ENCODE data around the gene KPNA6.

Gene KPNA6

DNA sequence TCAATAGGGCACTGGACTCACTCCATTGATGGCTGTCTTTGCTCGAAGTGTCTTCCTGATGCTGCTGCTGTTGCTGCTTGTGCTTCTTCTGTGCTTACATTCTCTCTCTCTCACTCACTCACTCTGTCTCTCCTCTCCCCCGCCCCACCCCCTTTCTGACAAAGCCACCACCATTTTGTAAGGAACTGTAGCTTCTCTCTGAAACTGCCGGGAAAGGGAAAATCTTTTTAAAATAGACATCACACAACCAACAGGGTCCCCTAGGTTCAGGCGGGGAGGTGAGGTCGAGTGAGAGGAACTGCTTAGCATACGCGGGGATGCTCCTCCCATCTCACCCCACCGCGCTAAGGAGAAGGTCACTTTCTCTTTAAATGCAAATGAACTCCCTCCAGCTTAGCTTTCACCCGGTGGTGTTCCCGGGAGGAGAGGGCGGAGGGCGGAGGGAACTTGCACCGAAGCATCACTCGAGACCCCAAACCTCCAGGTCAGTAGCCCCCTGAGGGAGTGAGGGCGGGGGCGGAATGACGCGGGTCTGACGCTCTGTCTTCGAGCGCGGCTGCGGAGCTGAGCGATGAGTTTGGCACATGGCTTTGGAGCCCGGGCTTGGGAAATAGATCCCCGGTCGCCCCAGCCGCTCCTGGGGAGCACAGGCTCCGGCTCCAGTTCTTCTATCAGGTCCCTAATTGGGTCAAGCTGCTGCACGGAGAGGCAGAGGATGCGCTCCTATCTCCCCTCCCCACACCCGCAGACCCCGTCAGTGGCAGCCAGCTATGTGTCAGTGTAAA lies 92.6 kb downstream of the KPNA6 start, which contains the start of gene CCDC28B:
CCDC28B (plus strand) TSS at position 370 of the 785 bp plus-strand sequence. CDS start 1,341 bp downstream, outside the sequence.
- no peak for DNase-seq (ENCODE audit: low read depth, low spot score)
- H3K9me3 ChIP-seq (ENCODE audit: low read depth, low read length), result no peaks in the 10 kb centered on the region
- peak within 1 kb of the TSS; percentile 96 for H3K4me3 ChIP-seq
- peak within 1 kb of the TSS; percentile 79 for H3K9ac ChIP-seq (ENCODE audit: insufficient read length)
- H3K27ac ChIP-seq, result peak within 1 kb of the TSS; percentile 79
- TF ChIP-seq EZH2 (IDR thresholded peaks at IDR 0.05), result no peak
- peak; percentile 46; the same call in 1 of the 2 replicates for TF ChIP-seq POLR2AphosphoS5 (IDR thresholded peaks at IDR 0.05; ENCODE audit: borderline replicate concordance, low read depth, low read length)
- no peak for TF ChIP-seq FOXP2 (optimal IDR thresholded peaks at IDR 0.05; ENCODE audit: control extremely low read depth, extremely low read length, insufficient read depth)
- H3K36me3 ChIP-seq (ENCODE audit: insufficient read depth, low read length), result peaks cover 3% of the 10 kb centered on the region; the same call in 1 of the 2 replicates

DNA sequence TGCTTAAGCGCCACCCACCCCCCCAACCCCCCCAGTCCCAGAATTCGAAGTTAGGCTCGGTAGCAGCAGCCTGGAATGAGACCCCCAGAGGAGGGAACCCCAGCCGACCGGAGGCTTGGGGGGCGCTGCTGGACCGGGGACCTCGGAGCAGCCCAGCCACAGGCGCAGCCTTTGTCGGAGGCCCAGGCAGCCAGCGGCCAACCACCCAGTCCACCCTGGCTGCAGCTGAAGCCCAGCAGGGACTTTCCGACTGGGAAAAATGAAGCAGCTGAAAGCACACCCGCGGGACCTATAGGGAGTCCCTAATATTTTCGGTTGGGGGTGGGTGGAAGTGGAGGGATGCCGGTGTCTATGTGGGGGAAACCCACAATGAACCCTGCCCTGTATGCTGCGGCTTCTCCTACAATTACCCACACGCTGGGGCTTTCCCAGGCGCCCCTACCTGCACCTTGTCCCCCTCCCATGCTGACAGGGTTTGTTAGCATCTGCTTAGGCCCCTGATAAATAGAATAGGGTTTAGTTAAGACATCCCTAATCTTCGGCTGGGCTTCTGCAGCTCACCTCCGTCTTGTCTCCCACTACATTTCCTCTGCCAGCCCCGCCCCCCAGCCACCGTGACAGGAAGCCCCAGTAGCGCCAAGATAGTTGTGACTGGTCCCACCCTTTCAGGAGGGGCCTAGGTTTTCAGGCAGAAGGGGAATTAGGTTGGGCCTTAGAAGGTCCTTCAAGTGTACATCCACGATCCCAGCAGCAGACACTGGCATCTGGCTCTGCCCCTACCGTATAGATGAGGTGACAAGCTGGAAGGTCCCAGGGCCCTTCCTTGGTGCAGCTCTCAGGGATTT lies 93.4 kb downstream of the KPNA6 start:
- TF ChIP-seq POLR2AphosphoS5 (IDR thresholded peaks at IDR 0.05; ENCODE audit: borderline replicate concordance, low read depth, low read length) (peak; percentile 53), FOXP2 (optimal IDR thresholded peaks at IDR 0.05; ENCODE audit: control extremely low read depth, extremely low read length, insufficient read depth) (no peak), EZH2 (IDR thresholded peaks at IDR 0.05) (no peak)
- H3K9me3 ChIP-seq (ENCODE audit: low read depth, low read length), result no peaks in the 10 kb centered on the region
- peak overlapping the region; percentile 96 for H3K4me3 ChIP-seq
- peak overlapping the region; percentile 53 for H3K9ac ChIP-seq (ENCODE audit: insufficient read length)
- H3K27ac ChIP-seq, result peak overlapping the region; percentile 5; the same call in 1 of the 2 replicates
- DNase-seq (ENCODE audit: low read depth, low spot score), result no peak
- H3K36me3 ChIP-seq (ENCODE audit: insufficient read depth, low read length), result no peaks in the 10 kb centered on the region; the same call in 1 of the 2 replicates

DNA sequence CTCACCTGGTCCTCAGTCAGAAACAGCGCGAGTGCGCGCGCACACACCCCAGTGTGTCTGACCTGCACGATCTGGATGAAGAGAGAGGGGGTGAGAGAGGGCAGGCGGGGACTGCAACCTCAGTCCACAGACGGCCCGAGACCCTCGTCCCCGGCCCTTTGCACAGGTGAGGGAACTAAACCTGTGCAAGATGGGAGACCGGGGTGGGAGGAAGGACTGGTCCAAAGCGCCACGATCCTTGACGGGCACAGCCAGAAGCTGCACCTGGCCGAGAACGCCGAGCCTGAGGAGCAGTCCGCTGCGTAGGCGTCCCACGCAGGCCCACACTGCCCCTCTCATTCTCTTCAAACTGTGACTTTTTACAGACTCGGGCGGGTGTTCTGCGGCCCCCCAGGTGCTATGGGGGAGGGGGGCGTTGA lies 97.1 kb downstream of the KPNA6 start:
- Histone ChIP-seq H3K9ac (ENCODE audit: insufficient read length) (peak overlapping the region; percentile 88), H3K27ac (no peak overlapping the region)

DNA sequence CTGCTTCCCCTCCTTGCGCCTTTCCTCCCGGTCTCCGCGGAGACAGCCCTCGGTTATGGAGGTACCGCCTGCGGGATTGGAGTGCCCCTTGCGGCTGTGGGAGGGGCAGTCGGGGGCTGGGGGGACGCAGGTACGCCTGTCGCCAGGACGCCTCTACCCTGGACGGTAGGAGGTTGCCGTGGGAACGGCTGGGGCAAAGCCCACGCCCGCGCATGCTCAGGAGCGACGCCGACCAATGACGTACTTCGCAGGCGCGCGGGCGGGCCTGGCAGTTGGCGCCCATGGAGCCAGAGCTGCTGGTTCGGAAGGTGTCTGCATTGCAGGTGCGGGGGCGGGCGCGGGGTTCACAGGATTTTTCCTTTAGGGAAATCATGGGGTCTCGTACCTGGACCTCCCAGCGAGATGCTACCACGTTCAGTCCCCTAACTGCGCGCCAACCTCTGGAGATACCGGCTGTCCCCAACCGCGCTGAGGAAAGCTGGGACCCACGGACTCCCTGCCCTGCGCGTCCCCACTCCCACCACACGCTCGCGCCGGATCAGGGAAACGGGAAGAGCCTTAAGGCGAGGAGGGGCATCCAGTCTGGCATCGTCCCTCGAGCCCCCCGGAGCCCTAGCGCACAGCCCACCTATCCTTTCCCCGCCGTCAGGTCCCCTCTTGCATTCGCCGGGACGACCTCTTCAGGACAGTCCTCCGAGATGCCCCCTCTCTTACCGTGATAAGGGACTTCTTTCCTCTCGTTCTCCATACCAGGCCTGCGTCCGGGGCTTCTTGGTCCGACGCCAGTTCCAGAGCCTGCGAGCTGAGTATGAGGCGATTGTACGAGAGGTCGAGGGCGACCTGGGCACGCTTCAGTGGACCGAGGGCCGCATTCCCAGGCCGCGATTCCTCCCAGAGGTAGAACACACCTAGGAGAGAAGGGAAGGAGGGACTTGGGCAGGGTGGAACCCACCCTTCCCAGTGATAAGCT lies 97.8 kb downstream of the KPNA6 start, which contains the start of gene IQCC:
IQCC (plus strand) TSS at position 271 of the 970 bp plus-strand sequence; CDS start at position 282, 11 bp downstream.
- TF ChIP-seq EZH2 (IDR thresholded peaks at IDR 0.05), result no peak
- TF ChIP-seq POLR2AphosphoS5 (IDR thresholded peaks at IDR 0.05; ENCODE audit: borderline replicate concordance, low read depth, low read length), result peak; percentile 96
- no peak for TF ChIP-seq FOXP2 (optimal IDR thresholded peaks at IDR 0.05; ENCODE audit: control extremely low read depth, extremely low read length, insufficient read depth)
- peak within 1 kb of the TSS; percentile 95 for H3K4me3 ChIP-seq
- no peak for DNase-seq (ENCODE audit: low read depth, low spot score)
- H3K27ac ChIP-seq, result no peak within 1 kb of the TSS
- H3K9me3 ChIP-seq (ENCODE audit: low read depth, low read length), result no peaks in the 10 kb centered on the region
- H3K9ac ChIP-seq (ENCODE audit: insufficient read length), result peak within 1 kb of the TSS; percentile 88
- no peaks in the 10 kb centered on the region; the same call in 1 of the 2 replicates for H3K36me3 ChIP-seq (ENCODE audit: insufficient read depth, low read length)

More for the DNA sequence above, 97.1 kb downstream of the KPNA6 start:
- Histone ChIP-seq H3K9me3 (ENCODE audit: low read depth, low read length) (no peaks in the 10 kb centered on the region), H3K36me3 (ENCODE audit: insufficient read depth, low read length) (no peaks in the 10 kb centered on the region; the same call in 1 of the 2 replicates), H3K4me3 (peak overlapping the region; percentile 95)
- DNase-seq (ENCODE audit: low read depth, low spot score), result no peak
- TF ChIP-seq POLR2AphosphoS5 (IDR thresholded peaks at IDR 0.05; ENCODE audit: borderline replicate concordance, low read depth, low read length), result no peak
- no peak for TF ChIP-seq FOXP2 (optimal IDR thresholded peaks at IDR 0.05; ENCODE audit: control extremely low read depth, extremely low read length, insufficient read depth)
- TF ChIP-seq EZH2 (IDR thresholded peaks at IDR 0.05), result no peak

DNA sequence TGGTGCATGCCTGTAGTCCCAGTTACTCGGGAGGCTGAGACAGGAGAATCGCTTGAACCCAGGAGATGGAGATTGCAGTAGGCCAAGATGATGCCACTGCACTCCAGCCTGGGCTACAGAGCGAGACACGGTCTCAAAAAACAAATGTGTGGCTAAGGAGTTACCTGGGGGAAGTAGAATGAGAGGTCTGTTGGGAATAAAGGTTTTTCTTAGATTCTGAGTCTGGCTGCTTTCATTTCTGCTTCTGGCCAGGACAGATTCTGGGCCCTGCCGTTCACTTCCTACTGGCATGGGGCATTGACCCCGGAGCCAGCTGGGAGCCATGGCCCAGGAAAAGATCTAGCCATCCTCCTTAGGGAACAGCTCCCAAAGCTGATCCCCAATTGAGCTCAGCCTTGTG lies 100.6 kb downstream of the KPNA6 start:
- no peak overlapping the region for H3K9ac ChIP-seq (ENCODE audit: insufficient read length)
- no peaks in the 10 kb centered on the region; the same call in 1 of the 2 replicates for H3K36me3 ChIP-seq (ENCODE audit: insufficient read depth, low read length)
- no peak overlapping the region for H3K4me3 ChIP-seq
- no peak for DNase-seq (ENCODE audit: low read depth, low spot score)
- no peak overlapping the region for H3K27ac ChIP-seq
- no peaks in the 10 kb centered on the region for H3K9me3 ChIP-seq (ENCODE audit: low read depth, low read length)
- TF ChIP-seq POLR2AphosphoS5 (IDR thresholded peaks at IDR 0.05; ENCODE audit: borderline replicate concordance, low read depth, low read length) (no peak), FOXP2 (optimal IDR thresholded peaks at IDR 0.05; ENCODE audit: control extremely low read depth, extremely low read length, insufficient read depth) (no peak), EZH2 (IDR thresholded peaks at IDR 0.05) (no peak)

DNA sequence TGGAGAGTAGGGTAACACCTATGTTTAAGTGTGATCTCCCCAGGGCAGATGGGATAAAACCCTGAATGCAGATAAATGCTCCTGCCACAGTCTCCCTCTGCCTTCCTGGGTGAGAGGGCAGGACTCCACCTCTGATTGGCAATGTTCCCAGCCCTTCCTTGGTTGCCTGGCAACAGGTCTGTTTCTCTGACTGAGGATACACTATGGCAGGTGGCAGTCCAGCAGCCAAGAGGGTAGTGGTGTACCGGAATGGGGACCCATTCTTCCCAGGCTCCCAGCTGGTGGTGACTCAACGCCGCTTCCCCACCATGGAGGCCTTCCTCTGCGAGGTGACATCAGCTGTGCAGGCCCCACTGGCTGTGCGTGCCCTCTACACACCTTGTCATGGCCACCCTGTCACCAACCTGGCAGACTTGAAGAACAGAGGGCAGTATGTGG lies 101.1 kb downstream of the KPNA6 start, which contains the start of gene DCDC2B:
DCDC2B (plus strand) TSS at position 199 of the 438 bp plus-strand sequence; CDS start at position 204, 5 bp downstream.
- Histone ChIP-seq H3K36me3 (ENCODE audit: insufficient read depth, low read length) (no peaks in the 10 kb centered on the region; the same call in 1 of the 2 replicates), H3K9ac (ENCODE audit: insufficient read length) (no peak within 1 kb of the TSS), H3K27ac (no peak within 1 kb of the TSS), H3K4me3 (no peak within 1 kb of the TSS), H3K9me3 (ENCODE audit: low read depth, low read length) (no peaks in the 10 kb centered on the region)
- no peak for DNase-seq (ENCODE audit: low read depth, low spot score)
- TF ChIP-seq POLR2AphosphoS5 (IDR thresholded peaks at IDR 0.05; ENCODE audit: borderline replicate concordance, low read depth, low read length), result 0 out of 2 replicates have a peak, but pooled peaks have one; percentile 21
- no peak for TF ChIP-seq EZH2 (IDR thresholded peaks at IDR 0.05)
- no peak for TF ChIP-seq FOXP2 (optimal IDR thresholded peaks at IDR 0.05; ENCODE audit: control extremely low read depth, extremely low read length, insufficient read depth)

All from SK-N-MC (cell line).